HEK293 (cell line): ENCODE results near the gene SLC38A8.

Experiments
- BCL11A ChIP-seq: fragments of 450-650 bp; formaldehyde crosslinking; IDR thresholded peaks from 2 replicates; pipeline ENCODE4 v1.5.1; 2016; ENCODE audit warnings: low read depth, missing biosample characterization, missing genetic modification characterization
- ZNF175 ChIP-seq: fragments of 450-650 bp; formaldehyde crosslinking; IDR thresholded peaks from 2 replicates; pipeline ENCODE4 v1.5.1; 2016; ENCODE audit warnings: missing biosample characterization, missing genetic modification characterization
- TF ChIP-seq, protein P1 (sequence below): fragments of 450-650 bp; formaldehyde crosslinking; IDR thresholded peaks from 2 replicates; pipeline ENCODE4 v1.5.1; 2016; ENCODE audit warnings: missing biosample characterization, missing genetic modification characterization
- TF ChIP-seq, protein P2 (sequence below): fragments of 450-650 bp; formaldehyde crosslinking; IDR thresholded peaks from 2 replicates; pipeline ENCODE4 v1.5.1; 2016; ENCODE audit warnings: missing biosample characterization, missing genetic modification characterization, borderline replicate concordance

DNA sequence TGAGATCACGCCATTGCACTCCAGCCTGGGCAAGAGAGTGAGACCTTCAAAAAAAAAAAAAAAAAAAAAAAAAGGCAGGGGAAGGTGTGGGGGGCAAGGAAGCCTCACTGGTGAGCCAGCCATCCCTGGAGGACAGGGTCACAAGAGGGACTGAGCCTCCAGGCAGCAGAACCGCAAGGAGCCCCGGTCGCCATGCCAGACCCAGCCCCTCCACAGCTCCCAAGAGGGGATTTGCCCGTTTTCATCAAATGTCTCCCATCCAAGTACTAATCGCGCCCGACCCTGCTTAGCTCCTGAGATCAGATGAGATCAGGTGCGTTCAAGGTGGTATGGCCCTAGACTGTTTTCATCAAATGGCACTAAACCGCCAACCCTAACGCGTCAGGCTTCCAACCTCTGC, 2.9 kb downstream of the SLC38A8 start:
- TF ChIP-seq, protein P1, sequence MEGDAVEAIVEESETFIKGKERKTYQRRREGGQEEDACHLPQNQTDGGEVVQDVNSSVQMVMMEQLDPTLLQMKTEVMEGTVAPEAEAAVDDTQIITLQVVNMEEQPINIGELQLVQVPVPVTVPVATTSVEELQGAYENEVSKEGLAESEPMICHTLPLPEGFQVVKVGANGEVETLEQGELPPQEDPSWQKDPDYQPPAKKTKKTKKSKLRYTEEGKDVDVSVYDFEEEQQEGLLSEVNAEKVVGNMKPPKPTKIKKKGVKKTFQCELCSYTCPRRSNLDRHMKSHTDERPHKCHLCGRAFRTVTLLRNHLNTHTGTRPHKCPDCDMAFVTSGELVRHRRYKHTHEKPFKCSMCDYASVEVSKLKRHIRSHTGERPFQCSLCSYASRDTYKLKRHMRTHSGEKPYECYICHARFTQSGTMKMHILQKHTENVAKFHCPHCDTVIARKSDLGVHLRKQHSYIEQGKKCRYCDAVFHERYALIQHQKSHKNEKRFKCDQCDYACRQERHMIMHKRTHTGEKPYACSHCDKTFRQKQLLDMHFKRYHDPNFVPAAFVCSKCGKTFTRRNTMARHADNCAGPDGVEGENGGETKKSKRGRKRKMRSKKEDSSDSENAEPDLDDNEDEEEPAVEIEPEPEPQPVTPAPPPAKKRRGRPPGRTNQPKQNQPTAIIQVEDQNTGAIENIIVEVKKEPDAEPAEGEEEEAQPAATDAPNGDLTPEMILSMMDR, result no peak
- no peak for TF ChIP-seq BCL11A (tag by site-specific recombination)
- TF ChIP-seq, protein P2, sequence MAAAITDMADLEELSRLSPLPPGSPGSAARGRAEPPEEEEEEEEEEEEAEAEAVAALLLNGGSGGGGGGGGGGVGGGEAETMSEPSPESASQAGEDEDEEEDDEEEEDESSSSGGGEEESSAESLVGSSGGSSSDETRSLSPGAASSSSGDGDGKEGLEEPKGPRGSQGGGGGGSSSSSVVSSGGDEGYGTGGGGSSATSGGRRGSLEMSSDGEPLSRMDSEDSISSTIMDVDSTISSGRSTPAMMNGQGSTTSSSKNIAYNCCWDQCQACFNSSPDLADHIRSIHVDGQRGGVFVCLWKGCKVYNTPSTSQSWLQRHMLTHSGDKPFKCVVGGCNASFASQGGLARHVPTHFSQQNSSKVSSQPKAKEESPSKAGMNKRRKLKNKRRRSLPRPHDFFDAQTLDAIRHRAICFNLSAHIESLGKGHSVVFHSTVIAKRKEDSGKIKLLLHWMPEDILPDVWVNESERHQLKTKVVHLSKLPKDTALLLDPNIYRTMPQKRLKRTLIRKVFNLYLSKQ (tag by site-specific recombination), result no peak
- TF ChIP-seq ZNF175 (tag by site-specific recombination), result no peak
